Islet precursor cell (in vitro differentiated cells): ENCODE data around the gene NAA50.

ENCODE experiments used
- DNase-seq: peaks from one replicate; pipeline ENCODE4 v3.0.0-alpha.2; 2018

Gene NAA50

DNA sequence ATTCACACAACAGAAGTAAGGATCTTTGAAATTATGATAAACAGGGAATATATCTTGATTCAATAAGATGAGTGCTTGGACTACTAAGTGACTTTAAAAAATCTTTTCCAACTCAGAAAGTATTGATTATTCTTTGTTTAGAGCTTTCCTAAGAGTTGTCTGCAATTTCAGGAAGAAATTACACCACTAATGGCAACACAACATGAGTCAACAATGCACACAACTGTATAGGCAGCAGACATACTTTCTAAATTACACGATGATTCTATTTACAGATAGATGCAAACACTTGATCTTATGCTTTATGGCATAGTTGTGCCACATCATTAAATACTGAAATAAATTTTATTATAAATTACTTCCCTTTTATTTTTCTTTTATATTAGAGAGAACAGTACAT, 4.4 kb downstream of the NAA50 start:
- no peak for DNase-seq

DNA sequence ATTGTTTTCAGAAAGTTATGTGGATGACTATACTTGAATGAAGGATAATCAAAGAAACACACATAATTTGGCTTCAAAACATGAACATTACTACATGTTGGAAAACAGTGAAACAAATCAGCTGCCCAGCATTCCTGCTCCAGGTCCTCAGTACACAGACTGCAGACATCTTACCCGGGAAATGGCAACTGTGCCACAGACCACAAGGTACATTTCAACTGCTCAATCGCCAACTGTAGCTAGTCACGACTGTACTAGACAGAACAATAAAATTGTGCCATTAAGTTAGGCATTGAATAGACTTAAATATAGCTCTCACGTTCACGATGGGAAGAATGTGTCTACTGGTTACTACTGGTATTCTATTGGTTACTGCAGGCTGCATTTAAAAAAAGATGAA, 5.0 kb downstream of the NAA50 start:
- DNase-seq = no peak

DNA sequence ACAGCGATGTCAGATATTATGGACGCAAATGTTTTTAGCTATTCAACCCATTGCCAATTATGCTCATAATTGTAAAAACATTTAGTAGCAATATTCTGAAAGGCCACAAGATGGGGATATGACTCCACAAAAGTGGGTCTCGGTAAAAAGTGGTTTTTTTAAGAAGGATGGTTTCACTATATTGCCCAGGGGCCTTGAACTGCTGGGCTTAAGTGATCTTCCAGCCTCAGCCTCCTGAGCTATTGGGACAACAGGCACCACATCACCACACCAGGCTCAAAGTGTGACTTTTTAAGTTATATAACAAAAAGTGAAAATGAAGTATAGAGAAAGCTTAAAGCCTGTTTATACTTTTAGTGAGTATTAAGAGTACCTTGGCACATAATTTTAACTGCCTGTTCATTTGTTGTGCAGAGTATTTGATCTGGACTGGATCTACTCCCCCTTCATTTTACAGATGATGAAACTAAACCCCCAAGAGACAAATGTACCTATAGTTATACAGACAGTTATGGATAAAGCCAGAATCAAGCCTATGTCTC, 9.4 kb downstream of the NAA50 start:
- no peak for DNase-seq

DNA sequence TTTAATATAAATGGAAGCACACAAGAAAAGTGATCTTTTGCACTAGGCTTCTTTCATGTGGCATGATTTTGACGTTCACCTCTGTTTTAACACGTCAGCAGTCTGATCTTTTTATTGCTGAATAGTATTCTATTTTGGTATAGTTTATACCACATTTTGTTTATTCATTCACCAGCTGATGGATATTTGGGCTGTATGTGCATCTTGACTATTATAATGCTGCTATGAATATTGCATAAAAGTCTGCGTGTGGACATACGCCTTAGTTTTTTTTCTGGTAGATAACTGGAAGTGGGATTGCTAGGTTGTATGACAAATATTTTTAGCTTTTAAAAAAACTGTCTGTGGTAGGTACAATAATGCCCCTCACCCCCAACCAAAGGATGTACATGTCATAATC, 14.4 kb downstream of the NAA50 start:
- DNase-seq = no peak

DNA sequence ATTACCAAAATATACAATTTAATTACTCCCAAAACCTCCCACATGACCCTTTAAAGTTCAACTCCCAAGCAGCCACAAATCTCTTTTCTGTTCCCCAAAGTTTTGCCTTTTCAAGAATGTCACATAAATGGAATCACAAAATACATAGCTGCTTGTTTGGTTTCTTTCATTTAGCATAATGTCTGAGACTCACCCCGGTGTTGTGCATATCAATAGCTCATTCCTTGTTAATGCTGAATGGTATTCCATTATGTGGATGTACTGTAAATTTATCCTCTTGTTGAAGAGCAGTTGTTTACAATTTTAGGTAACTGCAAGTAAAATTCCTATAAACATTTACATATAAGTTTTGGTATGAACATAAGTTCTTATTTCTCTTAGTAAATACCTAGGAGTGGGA, 15.5 kb downstream of the NAA50 start:
- DNase-seq = no peak

DNA sequence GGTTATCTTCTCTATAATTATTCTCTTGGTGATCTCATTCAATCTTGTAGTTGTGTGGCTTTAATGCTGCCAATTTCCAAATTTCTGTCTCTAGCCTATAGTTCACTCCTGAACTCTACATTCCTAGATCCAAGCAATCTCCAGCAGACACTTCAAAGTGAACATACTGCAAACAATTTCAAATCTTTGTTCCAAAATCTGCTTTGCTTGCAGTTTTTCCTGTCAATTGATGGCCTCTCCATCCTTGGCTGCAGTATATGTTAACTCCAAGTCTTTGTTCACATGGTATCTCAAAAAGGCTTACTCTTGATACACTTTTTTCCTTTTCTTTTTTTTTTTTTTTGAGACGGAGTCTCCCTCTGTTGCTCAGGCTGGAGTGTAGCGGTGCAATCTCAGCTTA, 17.4 kb downstream of the NAA50 start:
- no peak for DNase-seq

DNA sequence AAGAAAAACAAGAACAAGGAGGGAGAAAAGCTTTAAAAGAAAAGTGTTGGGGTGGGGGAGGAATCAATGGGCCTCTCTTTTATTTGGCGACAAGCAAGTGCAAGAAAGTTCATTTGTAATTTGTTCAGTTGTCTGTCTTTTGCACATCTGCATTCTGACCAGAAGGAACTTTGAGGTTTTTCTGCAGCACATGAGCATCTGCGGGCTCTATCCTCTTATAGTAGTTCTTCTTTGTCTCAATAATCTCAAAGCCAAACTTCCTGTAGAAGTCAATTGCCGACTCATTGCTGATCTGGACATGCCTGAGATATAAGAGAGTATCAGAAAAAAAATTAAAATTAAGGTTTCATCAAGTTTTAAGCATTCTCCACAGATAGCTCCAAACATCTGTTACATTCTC, 24.4 kb downstream of the NAA50 start:
- DNase-seq = no peak

DNA sequence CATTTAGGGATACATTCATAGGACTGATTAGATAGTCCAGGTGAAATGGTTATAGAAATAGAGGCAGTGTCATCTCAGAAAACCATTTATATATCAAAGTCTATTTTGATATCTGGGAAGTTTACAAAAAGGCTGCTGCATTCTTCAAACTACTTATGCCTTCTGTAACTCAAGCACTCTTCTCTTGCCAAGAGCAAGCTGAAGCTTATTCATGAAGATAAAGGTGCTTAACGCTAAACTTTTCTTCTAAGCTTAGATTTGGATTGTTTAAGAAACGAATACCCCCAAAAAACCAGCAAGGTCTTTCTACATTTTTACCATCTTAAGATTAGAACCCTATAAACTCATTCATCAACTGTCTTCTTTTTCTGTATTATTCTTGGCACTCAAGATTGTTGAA, 26.3 kb downstream of the NAA50 start:
- DNase-seq = no peak

DNA sequence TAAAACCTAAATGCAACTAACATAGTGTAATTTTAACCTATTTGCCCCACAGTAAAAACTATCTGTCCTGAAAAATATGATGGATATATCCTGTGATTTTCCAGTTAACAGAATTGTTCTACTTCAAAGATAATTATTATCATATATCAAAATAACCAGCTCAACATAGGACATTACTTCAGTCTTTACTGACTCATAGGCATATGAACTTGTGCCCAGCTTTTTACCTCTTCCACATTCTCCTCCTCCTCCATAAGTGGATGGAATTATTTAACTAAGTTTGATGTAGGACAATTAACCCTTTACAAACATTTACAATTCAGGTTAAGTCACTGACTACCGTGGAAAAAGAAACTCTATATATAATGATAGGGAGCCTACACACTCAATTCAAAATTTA, 26.8 kb downstream of the NAA50 start:
- no peak for DNase-seq

DNA sequence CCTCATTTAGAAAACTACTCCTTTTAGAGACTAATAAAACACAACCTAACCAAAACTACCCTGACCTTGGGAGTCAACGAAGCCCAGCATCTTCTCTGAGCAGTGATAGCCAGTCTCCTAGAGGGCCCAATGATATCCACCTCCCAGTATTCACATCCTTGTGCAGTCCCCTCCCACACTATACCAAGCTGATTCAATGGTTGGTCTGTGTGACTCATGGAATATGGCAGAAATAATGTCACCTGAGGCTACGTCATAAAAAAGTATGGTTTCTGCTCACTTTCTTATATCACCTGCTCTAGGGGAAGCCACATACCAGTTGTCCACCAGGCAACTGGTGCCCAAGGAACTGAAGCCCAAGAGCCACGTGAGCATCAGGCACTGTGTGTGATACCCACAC, 28.2 kb downstream of the NAA50 start:
- no peak for DNase-seq

DNA sequence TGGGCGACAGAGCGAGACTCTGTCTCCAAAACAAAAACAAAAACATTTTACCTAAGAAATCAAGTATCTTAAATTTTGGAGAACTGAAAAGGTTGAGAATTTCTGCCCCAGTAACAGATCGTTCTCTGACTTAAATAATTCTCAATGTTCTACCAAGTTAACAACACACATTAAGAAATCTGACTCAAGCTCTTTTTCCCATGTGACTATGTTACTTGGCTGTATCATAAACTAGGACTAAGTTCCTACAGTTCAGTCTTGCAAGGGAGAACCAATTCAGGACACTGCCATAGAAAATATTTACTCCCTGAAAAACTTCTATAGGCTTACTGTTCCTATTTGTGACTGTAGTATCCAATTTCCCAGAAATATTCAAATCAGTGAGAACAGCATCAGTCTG, 28.7 kb downstream of the NAA50 start:
- no peak for DNase-seq

DNA sequence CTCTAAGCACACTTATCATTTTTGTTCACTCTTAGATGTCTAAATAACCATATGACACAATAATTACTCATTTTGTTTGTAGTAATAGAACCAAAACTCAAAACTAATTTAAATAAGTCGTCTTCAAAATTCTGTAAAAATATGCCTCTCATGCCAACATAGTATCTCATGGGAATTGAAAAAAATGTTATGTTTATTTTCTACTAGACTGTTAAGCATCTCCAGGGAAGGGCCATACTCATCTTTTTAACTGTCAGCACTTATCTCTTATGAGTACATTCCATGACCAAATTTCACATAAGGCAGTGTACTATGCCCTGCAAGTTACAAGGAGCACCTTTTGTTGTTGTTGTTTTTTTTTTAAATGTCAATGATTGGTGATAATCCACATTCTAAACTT, 31.3 kb downstream of the NAA50 start:
- no peak for DNase-seq

DNA sequence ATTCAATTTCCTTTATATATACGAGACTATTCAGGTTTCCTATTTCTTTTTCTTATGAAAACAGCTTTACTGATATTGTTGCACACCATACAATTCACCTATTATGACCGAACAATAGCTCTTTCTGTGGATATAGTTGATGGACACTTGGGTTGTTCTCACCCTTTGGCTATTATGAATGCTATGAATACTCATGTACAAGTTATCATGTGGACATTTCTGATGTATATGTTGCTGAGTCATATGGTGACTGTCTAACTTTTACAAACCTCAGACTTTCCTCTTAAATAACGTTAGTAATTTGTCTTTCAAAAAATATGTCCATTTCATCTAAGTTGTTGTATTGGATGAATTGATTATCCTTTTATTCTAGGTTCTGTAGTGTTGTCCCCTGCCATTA, 33.9 kb downstream of the NAA50 start:
- no peak for DNase-seq

DNA sequence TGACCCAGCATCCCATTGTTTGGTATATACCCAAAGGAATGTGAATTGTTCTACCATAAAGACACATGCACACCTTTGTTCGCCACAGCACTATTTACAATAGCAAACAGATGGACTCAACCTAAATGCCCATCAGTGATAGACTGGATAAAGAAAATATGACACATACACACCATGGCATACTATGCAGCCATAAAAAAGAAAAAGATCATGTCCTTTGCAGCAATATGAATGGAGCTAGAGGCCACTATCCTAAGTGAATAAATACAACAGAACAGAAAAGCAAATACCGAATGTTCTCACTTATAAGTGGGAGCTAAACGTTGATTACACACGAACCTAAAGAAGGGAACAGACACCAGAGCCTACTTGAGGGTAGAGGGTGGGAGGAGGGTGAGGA, 38.2 kb downstream of the NAA50 start:
- DNase-seq = no peak

DNA sequence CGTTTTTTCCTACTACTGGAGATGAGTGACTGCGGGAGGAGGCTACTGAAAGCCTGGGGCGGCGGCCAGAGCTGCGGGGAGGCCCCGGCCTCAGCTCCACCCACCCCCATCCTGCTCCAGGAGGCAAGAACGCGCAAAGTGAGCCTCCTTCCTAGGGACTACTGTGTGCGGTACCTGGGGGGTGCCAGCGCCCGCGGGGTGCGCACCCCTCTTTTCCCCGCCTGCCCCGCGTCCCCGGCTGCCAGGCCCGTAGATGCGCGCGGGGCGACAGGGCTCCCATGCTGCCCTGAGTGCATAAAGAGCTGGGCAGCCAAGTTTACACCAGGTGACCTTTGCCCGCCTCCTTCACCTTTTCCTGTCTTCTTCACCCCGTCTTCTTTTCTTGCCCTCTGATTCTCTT, 47.1 kb downstream of the NAA50 start:
- DNase-seq = peak; percentile 61

DNA sequence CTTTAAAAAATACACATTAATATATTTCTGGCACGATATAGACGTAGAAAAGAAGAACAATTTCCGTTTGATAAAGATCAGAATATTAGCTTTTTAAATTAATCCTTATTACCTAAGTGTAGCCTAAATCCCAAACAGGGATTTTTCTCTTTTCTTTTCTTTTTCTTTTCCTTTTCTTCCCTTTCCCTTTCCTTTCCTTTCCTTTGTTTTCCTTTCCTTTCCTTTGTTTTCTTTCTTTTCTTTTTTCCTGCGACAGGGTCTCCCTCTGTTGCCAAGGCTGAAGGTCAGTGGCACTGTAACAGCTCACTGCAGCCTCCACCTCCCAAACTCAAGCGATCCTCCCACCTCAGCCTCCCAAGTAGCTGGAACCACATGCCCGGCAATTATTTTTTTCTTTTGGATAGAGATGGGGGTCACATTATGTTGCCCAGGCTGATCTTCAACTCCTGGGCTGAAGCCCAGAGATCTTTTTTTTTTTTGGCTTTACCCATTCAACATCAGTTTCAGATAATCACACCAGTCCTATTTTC, 47.8 kb downstream of the NAA50 start:
- DNase-seq = no peak

DNA sequence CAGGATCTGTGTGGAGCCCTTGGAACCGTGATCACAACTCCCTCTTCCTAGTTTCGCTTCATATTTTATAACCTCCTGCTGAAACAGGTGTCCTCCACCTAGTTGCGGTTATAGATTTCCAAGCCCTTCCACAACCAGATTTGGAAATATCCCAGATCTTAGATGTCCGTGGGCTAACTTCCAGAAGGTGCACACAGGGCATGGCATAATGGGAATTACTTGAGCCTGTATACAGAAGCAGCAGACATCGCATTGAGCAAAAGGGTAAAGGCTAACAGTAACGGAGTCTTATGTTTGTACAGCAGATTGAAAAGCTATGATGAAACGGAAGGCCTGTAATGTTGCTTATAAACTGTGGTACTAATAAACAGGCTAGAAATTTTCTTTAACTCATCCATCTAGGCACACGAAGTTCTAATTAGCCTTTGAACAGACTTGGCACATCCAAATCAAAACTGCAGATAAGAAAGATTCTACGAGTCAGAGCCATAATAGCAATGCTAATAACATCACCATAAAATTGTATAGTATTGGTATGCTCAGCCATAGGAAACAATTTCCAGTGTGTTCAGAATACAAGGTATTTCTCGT, 48.5 kb downstream of the NAA50 start:
- no peak for DNase-seq

DNA sequence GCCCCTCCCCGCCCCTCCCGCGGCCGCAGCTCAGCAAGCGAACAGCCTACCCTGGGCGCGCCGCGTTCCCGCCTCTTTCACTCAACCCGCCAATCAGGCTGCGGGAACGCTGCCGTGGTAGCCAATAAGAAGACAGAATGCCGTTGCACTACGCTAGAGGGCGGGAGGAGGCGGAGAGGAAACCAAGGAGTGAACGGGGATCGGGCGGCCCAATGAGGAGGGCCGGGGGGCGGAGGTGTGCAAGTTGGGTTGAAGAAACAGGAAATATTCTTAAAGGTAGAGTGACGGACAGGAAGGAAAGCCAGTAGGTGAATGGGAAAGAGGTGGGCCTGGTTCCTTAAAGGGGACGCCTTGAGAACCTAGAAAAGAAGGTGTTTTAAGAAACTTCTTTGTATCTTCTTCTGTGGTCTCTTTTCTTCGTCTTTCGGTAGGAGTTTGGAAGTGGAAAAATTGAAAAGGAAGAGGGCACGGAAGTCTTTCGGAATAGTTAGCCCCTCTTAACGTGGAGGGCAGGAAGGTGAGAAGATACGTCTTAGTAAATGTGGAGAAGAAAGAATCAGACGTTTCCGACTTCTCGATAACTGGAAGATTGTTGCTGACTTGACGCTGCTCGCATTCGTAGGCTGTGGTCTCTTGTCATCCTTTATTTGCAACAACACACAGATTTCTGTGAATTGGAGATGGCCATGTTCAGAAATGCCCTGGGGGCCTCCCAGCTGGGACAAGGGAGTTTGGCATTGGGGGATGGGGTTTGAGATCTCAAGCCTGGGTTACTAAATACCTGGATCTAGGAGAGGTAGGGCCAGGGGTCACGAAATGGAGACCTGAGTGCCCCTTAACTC, 49.2 kb downstream of the NAA50 start:
- peak; percentile 100 for DNase-seq

DNA sequence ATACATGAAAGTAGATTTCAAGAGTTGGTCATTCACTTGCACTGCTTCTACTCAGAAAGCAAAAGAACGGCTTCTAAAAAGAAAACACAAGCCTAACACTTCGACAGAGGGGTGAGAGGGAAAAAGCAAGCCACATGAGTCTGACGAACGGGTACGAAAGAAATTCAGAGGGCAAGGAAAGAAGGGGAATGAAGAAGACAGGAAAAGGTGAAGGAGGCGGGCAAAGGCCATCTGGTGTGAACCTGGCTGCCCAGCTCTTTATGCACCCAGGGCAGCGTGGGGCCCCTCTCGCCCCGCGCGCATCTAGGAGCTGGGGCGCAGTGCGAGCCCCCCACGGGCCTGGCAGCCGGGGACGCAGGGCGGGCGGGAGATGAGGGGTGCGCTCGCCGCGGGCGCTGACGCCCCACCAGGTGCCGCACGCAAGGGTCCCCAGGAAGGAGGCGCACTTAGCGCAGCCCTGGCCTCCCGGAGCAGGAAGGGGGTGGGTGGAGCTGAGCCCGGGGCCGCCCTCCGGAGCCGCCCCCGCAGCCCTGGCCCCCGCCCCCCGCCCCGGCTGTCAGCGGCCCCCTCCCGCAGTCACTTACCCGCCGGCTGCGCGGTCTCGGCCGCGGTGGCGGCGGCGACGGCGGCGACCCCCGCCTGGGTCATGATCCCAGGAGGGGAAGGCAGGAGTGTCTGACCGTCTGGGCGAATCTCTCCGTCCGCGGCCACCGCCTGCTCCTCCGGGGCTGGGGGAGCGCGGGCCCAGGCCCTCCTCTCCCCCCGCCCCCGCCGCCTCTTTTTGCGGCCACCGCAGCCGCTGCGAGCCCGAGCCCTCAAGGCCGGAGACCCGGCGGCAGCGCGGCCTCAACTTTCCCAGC, 50.0 kb downstream of the NAA50 start, which contains the start of gene USF3:
Gene USF3 (minus strand): TSS at position 857 of the 860 bp plus-strand sequence. CDS start 21,764 bp downstream, outside the sequence.
- DNase-seq = peak; percentile 84

DNA sequence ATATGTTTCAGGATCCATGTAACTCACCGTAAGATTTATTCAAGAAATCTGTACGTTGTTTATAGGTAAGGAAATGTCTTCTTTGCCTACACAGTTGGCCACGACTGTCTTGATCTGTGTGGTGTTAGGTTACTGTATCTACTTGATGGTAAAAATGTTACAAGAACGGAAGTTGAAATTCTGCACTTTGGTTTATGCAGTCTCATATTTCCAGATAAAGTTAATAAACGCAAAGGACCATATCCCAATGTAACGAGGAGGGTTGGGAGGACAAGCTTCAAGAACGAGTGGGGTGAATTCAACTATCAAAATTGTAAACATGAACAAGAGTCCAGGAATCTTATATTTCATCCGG, 50.6 kb downstream of the NAA50 start:
- DNase-seq = no peak

DNA sequence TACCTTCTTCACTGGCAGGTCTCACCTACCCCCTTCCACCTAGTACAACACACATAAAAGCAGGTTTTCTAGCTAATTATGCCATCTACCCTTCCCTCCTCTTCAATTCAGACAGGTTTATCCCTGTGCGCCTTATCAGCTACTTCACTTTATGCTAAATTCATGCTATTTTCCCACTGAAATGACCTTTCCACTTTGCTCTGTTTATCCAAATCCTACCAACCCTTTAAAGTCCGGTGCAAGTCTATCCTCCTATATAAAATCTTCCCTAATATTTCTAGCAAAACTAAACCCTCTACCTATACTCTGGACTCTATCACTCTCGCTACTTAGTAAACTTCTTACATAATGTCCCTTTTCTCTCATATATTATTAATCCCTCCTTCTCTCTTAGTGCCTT, 55.6 kb downstream of the NAA50 start:
- DNase-seq = no peak

DNA sequence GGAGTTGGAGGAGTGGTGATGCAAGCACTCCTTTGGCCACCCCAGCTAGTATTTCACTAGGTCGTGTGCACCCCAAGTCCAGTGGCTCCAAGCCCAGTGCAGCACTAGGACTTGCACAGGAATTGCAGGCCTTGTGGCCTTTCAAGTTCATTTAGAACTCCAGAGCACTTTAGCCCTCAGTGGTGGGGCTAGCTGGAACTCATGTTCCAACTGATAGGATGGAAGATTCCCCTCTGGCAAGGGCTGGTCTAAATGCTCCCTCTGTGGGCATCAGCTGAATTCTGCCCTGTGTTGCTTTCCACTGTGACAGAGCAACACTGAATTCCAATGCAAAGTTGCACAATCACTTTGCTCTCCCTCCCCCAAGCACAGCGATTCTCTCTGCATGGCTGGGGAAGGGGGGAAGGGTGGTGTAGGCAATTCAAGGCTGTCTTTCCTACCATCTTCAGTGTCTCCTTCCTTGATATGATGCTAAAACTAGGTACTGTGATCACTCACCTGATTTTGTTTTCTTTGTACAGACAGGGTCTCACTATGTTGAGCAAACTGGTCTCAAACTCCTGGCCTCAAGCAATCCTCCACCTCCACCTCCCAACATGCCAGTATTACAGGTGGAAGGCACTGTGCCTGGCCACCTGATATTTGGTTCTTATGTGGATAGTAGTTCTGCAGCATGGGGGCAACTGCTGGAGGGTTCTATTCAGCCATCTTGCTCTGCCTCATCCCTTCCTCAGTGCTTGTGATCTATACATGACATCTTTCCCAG, 59.9 kb downstream of the NAA50 start:
- DNase-seq = peak; percentile 61

DNA sequence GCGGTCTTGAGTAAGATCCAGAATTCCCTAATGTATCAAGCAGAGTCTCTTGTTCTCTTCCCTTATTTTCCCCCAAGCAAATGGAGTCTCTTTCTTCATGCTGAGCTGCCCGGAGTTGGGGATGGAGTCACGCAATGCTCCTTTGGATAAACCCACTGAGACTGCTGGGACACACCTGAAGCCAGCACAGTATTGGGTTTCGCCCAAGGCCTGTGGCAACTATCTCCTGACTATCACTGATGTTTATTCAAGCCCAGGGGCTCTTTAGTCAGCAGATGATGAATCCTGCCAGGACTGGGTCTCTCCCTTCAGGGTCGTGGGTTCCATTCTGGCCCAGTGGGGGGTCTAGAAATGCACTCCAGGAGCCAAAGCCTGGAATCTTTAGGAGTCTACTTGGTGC, 60.9 kb downstream of the NAA50 start:
- no peak for DNase-seq
